Common myeloid progenitor, CD34-positive (primary cell): ENCODE data around the gene SPOCK2.

ENCODE experiments used
- CTCF ChIA-PET: fragments of 350-600 bp; sonication (Branson Sonifier 250); formaldehyde crosslinking; loops from one replicate; lab custom pipeline; 2021; ENCODE audit warnings: antibody characterized with exemption; lab: Charles Lee
- POLR2A ChIA-PET: fragments of 350-600 bp; sonication (Branson Sonifier 250); formaldehyde crosslinking; loops from one replicate; lab custom pipeline; 2021; ENCODE audit warnings: antibody characterized with exemption; lab: Charles Lee
- DNase-seq, 3 donors: peaks; one replicate each; pipeline versions ENCODE4 v3.0.0 to v3.0.0-alpha.2; 2013
- H3K27ac ChIP-seq, 2 experiments: 1 replicate in 1 of 2; 2 replicates in 1 of 2; pipeline ENCODE4 v1.7.0; 2013; ENCODE audit warnings: inconsistent platforms in 2 of 2, low read length in 2 of 2, mild to moderate bottlenecking in 2 of 2, low read depth in 1 of 2, moderate library complexity in 1 of 2; ENCODE audit not compliant: severe bottlenecking in 2 of 2, insufficient read depth in 1 of 2, poor library complexity in 1 of 2
- H3K27me3 ChIP-seq, 5 experiments: replicated peaks in 2 of 5; 1 replicate in 3 of 5; 2 replicates in 2 of 5; pipeline versions ENCODE4 v1.6.1 to v1.7.0; 2013; ENCODE audit warnings: low read length in 4 of 5, mild to moderate bottlenecking in 2 of 5, moderate library complexity in 2 of 5, inconsistent platforms in 1 of 5; ENCODE audit not compliant: insufficient read depth in 5 of 5, control insufficient read depth in 4 of 5
- H3K36me3 ChIP-seq, 4 experiments: 1 replicate in 2 of 4; 2 replicates in 2 of 4; pipeline versions ENCODE4 v1.6.1 to v1.7.0; 2013; ENCODE audit warnings: low read length in 3 of 4, control low read depth in 1 of 4, mild to moderate bottlenecking in 1 of 4; ENCODE audit not compliant: control insufficient read depth in 4 of 4, insufficient read depth in 4 of 4
- H3K4me1 ChIP-seq, 4 experiments: 1 replicate in 3 of 4; 2 replicates in 1 of 4; pipeline versions ENCODE4 v1.6.1 to v1.7.1; 2013; ENCODE audit warnings: low read length in 3 of 4, mild to moderate bottlenecking in 3 of 4, control low read depth in 1 of 4, inconsistent platforms in 1 of 4, moderate library complexity in 1 of 4; ENCODE audit not compliant: control insufficient read depth in 4 of 4, insufficient read depth in 4 of 4; ENCODE audit errors: control extremely low read depth in 1 of 4
- H3K4me3 ChIP-seq, 7 experiments: 1 replicate in 4 of 7; 2 replicates in 3 of 7; pipeline versions ENCODE4 v1.5.1 to v1.7.0; 2013; ENCODE audit warnings: mild to moderate bottlenecking in 7 of 7, low read length in 6 of 7, moderate library complexity in 6 of 7, inconsistent platforms in 2 of 7, low read depth in 2 of 7, control low read depth in 1 of 7; ENCODE audit not compliant: insufficient read depth in 4 of 7, control insufficient read depth in 1 of 7; ENCODE audit errors: extremely low read depth in 1 of 7
- H3K9me3 ChIP-seq, 5 experiments: 1 replicate in 4 of 5; 2 replicates in 1 of 5; pipeline versions ENCODE4 v1.6.1 to v1.7.1; 2013; ENCODE audit warnings: low read length in 4 of 5, mild to moderate bottlenecking in 2 of 5, inconsistent platforms in 1 of 5, low read depth in 1 of 5, moderate library complexity in 1 of 5; ENCODE audit not compliant: control insufficient read depth in 4 of 5, insufficient read depth in 2 of 5; ENCODE audit errors: control extremely low read depth in 1 of 5
- WGBS: methylation state at CpG from one replicate; pipeline ENCODE4 v1.1.5; 2013; ENCODE audit not compliant: insufficient coverage; 5-methylcytosine and 5-hydroxymethylcytosine counted together

The SPOCK2 gene

GRCh38 chr10:72127571-72127970, 39.2 kb upstream of the SPOCK2 start:
- ChIA-PET POLR2A (interaction anchor here (1.1 kb wide), 1 partner anchor 12 kb away, joined by 3 read pairs; no protein-coding TSS in a partner anchor), CTCF (interaction anchor here (0.7 to 4.1 kb wide), 9 partner anchors 11 to 215 kb away, joined by 3 to 44 read pairs (median 4); no protein-coding TSS in a partner anchor)
- H3K4me1 ChIP-seq = no peaks in the 10 kb centered on the region
- H3K27ac ChIP-seq = no peak overlapping the region
- H3K9me3 ChIP-seq = no peaks in the 10 kb centered on the region
- H3K27me3 ChIP-seq = no peaks in the 10 kb centered on the region
- peaks cover 0 to 3% (median 2%) of the 10 kb centered on the region in 4 experiments for H3K36me3 ChIP-seq
- no peak overlapping the region for H3K4me3 ChIP-seq
- no CpG with 5 or more reads among the region's 2 CpGs for WGBS
- DNase-seq = no peak

GRCh38 chr10:72126872-72127232, 38.5 kb upstream of the SPOCK2 start:
- WGBS = 100% methylated on average over 3 of the region's 3 CpGs
- no peaks in the 10 kb centered on the region for H3K4me1 ChIP-seq
- H3K4me3 ChIP-seq = no peak overlapping the region
- no peaks in the 10 kb centered on the region for H3K27me3 ChIP-seq
- H3K36me3 ChIP-seq = peaks cover 0 to 7% (median 1%) of the 10 kb centered on the region in 4 experiments
- no peaks in the 10 kb centered on the region for H3K9me3 ChIP-seq
- ChIA-PET CTCF (interaction anchor here (0.7 to 4.1 kb wide), 19 partner anchors 12 to 215 kb away, joined by 3 to 44 read pairs (median 5); no protein-coding TSS in a partner anchor), POLR2A (no interaction called here)
- no peak overlapping the region for H3K27ac ChIP-seq
- no peak for DNase-seq

GRCh38 chr10:72126184-72126871, 38.0 kb upstream of the SPOCK2 start:
- CTCF ChIA-PET = interaction anchor here (0.9 to 4.1 kb wide), 22 partner anchors 9 to 223 kb away, joined by 3 to 44 read pairs (median 4); no protein-coding TSS in a partner anchor
- DNase-seq = peak; percentile 55 to 65 (median 59)

GRCh38 chr10:72124989-72125388, 36.6 kb upstream of the SPOCK2 start:
- H3K27me3 ChIP-seq = no peaks in the 10 kb centered on the region

More at GRCh38 chr10:72126184-72126871, 38.0 kb upstream of the SPOCK2 start:
- no peaks in the 10 kb centered on the region for H3K9me3 ChIP-seq
- peaks cover 0 to 7% (median 1%) of the 10 kb centered on the region in 4 experiments for H3K36me3 ChIP-seq
- WGBS = 86% methylated on average over 1 of the region's 3 CpGs
- no peaks in the 10 kb centered on the region for H3K27me3 ChIP-seq
- no peak overlapping the region for H3K4me3 ChIP-seq
- H3K27ac ChIP-seq = no peak overlapping the region
- H3K4me1 ChIP-seq = no peaks in the 10 kb centered on the region
- POLR2A ChIA-PET = no interaction called here

GRCh38 chr10:72124381-72124780, 36.0 kb upstream of the SPOCK2 start:
- no peaks in the 10 kb centered on the region for H3K9me3 ChIP-seq
- H3K4me1 ChIP-seq = no peaks in the 10 kb centered on the region
- ChIA-PET POLR2A (no interaction called here), CTCF (interaction anchor here (0.6 to 4.1 kb wide), 5 partner anchors 29 to 661 kb away, joined by 3 to 44 read pairs (median 3); no protein-coding TSS in a partner anchor)
- no peaks in the 10 kb centered on the region for H3K27me3 ChIP-seq
- H3K36me3 ChIP-seq = peaks cover 0 to 7% (median 2%) of the 10 kb centered on the region in 4 experiments
- no peak for DNase-seq
- no peak overlapping the region for H3K4me3 ChIP-seq
- no peak overlapping the region for H3K27ac ChIP-seq

More at GRCh38 chr10:72124989-72125388, 36.6 kb upstream of the SPOCK2 start:
- POLR2A ChIA-PET = no interaction called here
- no CpG with 5 or more reads among the region's 1 CpG for WGBS
- CTCF ChIA-PET = interaction anchor here (0.6 to 4.1 kb wide), 11 partner anchors 10 to 224 kb away, joined by 3 to 44 read pairs (median 9); no protein-coding TSS in a partner anchor
- Histone ChIP-seq H3K4me1 (no peaks in the 10 kb centered on the region), H3K4me3 (no peak overlapping the region), H3K27ac (no peak overlapping the region), H3K9me3 (no peaks in the 10 kb centered on the region), H3K36me3 (peaks cover 0 to 7% (median 1%) of the 10 kb centered on the region in 4 experiments)
- no peak for DNase-seq

GRCh38 chr10:72123616-72124015, 35.3 kb upstream of the SPOCK2 start:
- no peak for DNase-seq
- no peaks in the 10 kb centered on the region for H3K27me3 ChIP-seq
- H3K9me3 ChIP-seq = no peaks in the 10 kb centered on the region
- peaks cover 0 to 7% (median 4%) of the 10 kb centered on the region in 4 experiments for H3K36me3 ChIP-seq
- H3K4me1 ChIP-seq = no peaks in the 10 kb centered on the region
- WGBS = 100% methylated on average over 1 of the region's 4 CpGs
- H3K4me3 ChIP-seq = no peak overlapping the region
- CTCF ChIA-PET = interaction anchor here (4.1 kb wide), 1 partner anchor 214 kb away, joined by 44 read pairs; no protein-coding TSS in a partner anchor
- no peak overlapping the region for H3K27ac ChIP-seq
- POLR2A ChIA-PET = no interaction called here

- peaks cover 0 to 9% (median 4%) of the 10 kb centered on the region in 4 experiments for H3K36me3 ChIP-seq
- POLR2A ChIA-PET = no interaction called here
- no peaks in the 10 kb centered on the region for H3K4me1 ChIP-seq
- 100% methylated on average over 3 of the region's 4 CpGs for WGBS
- H3K27me3 ChIP-seq = no peaks in the 10 kb centered on the region
- DNase-seq = no peak
- CTCF ChIA-PET = interaction anchor here (0.7 to 1.3 kb wide), 3 partner anchors 17 to 214 kb away, joined by 3 to 4 read pairs (median 4); no protein-coding TSS in a partner anchor
- no peak overlapping the region for H3K4me3 ChIP-seq
- H3K27ac ChIP-seq = no peak overlapping the region
- peaks cover 0 to 2% (median 0%) of the 10 kb centered on the region in 5 experiments for H3K9me3 ChIP-seq
Observed at GRCh38 chr10:72122221-72122620, 33.9 kb upstream of the SPOCK2 start.
